Adrenal gland (tissue), 5 donors: ENCODE data around the gene ARMH1.

Source experiments
- CTCF ChIP-seq, 6 experiments: fragments of 450-650 bp in 4 of 6; fragments of 200-600 bp in 2 of 6; sonication (generic) in 1 of 6; IDR thresholded peaks; 1 replicate in 5 of 6; 2 replicates in 1 of 6; pipeline versions ENCODE4 v1.5.1 to v1.8.0; 2016 to 2021; ENCODE audit warnings: antibody characterized with exemption in 6 of 6, mild to moderate bottlenecking in 2 of 6, moderate library complexity in 1 of 6
- POLR2A ChIP-seq, 2 donors: fragments of 450-650 bp; IDR thresholded peaks; one replicate each; pipeline ENCODE4 v1.6.1; 2017; ENCODE audit warnings: antibody characterized with exemption in 2 of 2, mild to moderate bottlenecking in 2 of 2, moderate library complexity in 1 of 2
- donor health status: DM: no; HTN: no; CAD: no.

DNA sequence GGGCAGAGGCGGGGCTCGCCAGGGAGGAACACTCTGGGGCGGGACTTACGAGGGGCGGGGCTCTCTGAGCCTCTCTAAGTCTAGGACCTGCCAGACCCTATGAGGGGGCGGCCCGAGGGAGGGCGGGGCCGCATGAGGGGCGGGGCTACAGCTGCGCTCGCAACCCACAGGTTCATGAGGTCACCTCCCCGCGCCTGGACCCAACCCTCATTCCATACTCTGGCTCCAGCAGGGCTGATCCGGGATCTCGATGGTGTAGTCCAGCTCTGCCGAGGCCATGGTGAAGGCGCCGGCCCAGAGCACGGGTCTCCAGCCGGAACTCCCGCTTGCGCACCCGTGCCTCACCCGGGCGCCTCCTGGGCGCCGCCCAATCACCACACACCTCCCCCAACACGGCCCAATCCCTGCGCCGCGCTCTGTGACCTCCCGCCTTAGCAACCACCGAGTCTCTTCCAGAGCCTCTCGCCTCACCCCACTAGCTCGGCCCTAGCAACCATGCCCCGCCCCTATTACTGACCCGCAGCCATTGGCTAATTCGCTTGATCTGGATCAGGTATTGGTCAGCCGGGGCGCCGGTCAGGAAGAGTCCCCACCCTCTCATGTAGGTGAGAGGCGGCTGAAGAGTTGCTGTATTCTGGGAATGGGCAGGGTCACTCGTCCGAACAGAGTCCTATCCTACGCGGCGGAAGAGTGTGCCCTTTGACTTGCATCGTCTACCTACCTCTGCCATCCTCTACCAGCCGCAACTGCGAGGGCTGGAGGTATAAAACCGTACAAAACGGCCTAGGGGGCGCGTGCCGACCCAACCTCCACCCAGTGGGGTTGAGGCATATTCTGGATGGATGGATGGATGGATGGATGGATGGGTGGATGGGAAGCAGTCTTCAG lies at the start of gene ARMH1, which contains the start of gene TMEM53:
- TF ChIP-seq CTCF (IDR thresholded peaks at IDR 0.05) (no peak), POLR2A (IDR thresholded peaks at IDR 0.05) (peak in 1 of 2 donors; percentile 64)
